Lower lobe of right lung (tissue), 2 donors: ENCODE results near the gene TTC39A. TPM values are rescaled to one million over a fixed set of nuclear protein-coding genes. Genes with fewer than 3 reads are reported as not detected.

ENCODE experiments used
- ATAC-seq, 2 donors: fragments of 200-7000 bp; cut with Tn5 transposase; one replicate each; pipeline ENCODE4 v1.9.1; 2020 to 2022; ENCODE audit warnings: mild to moderate bottlenecking in 2 of 2, moderate library complexity in 2 of 2
- DNase-seq: peaks from one replicate; pipeline ENCODE4 v3.0.0-alpha.2; 2020
- H3K27ac ChIP-seq: fragments of 200-600 bp; one replicate; pipeline ENCODE4 v1.8.0; 2022
- H3K27me3 ChIP-seq: fragments of 200-600 bp; one replicate; pipeline ENCODE4 v1.8.0; 2022; ENCODE audit warnings: low read depth
- H3K36me3 ChIP-seq: fragments of 200-600 bp; one replicate; pipeline ENCODE4 v1.8.0; 2022; ENCODE audit warnings: mild to moderate bottlenecking
- H3K4me1 ChIP-seq: fragments of 200-600 bp; one replicate; pipeline ENCODE4 v1.8.0; 2022
- H3K4me3 ChIP-seq: fragments of 200-600 bp; one replicate; pipeline ENCODE4 v1.8.0; 2022; ENCODE audit warnings: mild to moderate bottlenecking
- H3K9me3 ChIP-seq: fragments of 200-600 bp; one replicate; pipeline ENCODE4 v1.8.0; 2022
- intact Hi-C: fragments of 100-400 bp; cut with DNase I; formaldehyde crosslinking; loops from one replicate; pipeline ENCODE4 v1.11.0; 2022
- total RNA-seq: library from RNA; stranded (reverse); fragmentation: NEBNext Ultra II Directional; extraction: Animal tissue kit (Norgen Biotek cat#: 25700); gene quantifications from one replicate; pipeline ENCODE4 v1.2.1, GENCODE V29; 2021
- TF ChIP-seq, protein P1 (sequence below): fragments of 200-600 bp; IDR thresholded peaks from one replicate; pipeline ENCODE4 v1.8.0; 2022; ENCODE audit warnings: antibody characterized with exemption, mild to moderate bottlenecking
- donor health status: DM: no; HTN: yes; CAD: no; lungs with severe emphysema.

The TTC39A gene
- total RNA-seq, 1 donor from 2014 or later, result 34.9 TPM

GRCh38 chr1:51289676-51290488, 40.5 kb downstream of the TTC39A start:
- TF ChIP-seq, protein P1, sequence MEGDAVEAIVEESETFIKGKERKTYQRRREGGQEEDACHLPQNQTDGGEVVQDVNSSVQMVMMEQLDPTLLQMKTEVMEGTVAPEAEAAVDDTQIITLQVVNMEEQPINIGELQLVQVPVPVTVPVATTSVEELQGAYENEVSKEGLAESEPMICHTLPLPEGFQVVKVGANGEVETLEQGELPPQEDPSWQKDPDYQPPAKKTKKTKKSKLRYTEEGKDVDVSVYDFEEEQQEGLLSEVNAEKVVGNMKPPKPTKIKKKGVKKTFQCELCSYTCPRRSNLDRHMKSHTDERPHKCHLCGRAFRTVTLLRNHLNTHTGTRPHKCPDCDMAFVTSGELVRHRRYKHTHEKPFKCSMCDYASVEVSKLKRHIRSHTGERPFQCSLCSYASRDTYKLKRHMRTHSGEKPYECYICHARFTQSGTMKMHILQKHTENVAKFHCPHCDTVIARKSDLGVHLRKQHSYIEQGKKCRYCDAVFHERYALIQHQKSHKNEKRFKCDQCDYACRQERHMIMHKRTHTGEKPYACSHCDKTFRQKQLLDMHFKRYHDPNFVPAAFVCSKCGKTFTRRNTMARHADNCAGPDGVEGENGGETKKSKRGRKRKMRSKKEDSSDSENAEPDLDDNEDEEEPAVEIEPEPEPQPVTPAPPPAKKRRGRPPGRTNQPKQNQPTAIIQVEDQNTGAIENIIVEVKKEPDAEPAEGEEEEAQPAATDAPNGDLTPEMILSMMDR, result no peak
- no peaks in the 10 kb centered on the region for H3K9me3 ChIP-seq
- intact Hi-C loops, result no loop called here
- peaks cover 7% of the 10 kb centered on the region for H3K36me3 ChIP-seq
- H3K27me3 ChIP-seq, result no peaks in the 10 kb centered on the region
- H3K27ac ChIP-seq, result no peak overlapping the region
- ATAC-seq, result no peak
- DNase-seq, result no peak
- H3K4me3 ChIP-seq, result no peak overlapping the region
- peaks cover 5% of the 10 kb centered on the region for H3K4me1 ChIP-seq

- Histone ChIP-seq H3K9me3 (no peaks in the 10 kb centered on the region), H3K36me3 (peaks cover 7% of the 10 kb centered on the region), H3K27me3 (no peaks in the 10 kb centered on the region), H3K27ac (no peak overlapping the region), H3K4me3 (no peak overlapping the region), H3K4me1 (peaks cover 12% of the 10 kb centered on the region)
- DNase-seq (no peak), ATAC-seq (no peak)
- TF ChIP-seq, protein P1, result no peak
- intact Hi-C loops, result no loop called here
Measured at GRCh38 chr1:51288578-51288977, 41.8 kb downstream of the TTC39A start.

DNA sequence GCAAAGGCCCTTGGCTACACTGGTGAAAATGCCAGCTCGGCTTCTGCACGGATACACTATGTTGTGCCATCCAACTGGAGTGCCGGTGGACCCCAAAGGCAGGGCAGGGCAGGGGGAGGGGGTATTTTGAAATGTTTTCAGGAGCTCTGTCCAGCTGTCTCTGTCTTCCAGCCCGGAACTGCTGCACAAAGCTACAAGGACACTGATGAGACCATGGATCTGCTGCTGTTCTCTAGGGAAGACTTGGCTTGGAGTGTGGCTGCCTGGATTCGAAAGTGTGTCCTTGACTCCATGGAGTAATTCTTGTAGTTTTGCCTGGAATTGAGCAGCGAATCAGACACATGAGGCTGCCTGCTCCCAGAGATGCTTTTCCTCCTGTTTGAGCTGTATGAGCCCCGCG, 42.4 kb downstream of the TTC39A start:
- H3K4me1 ChIP-seq, result peaks cover 12% of the 10 kb centered on the region
- no peaks in the 10 kb centered on the region for H3K27me3 ChIP-seq
- ATAC-seq (no peak), DNase-seq (no peak)
- H3K4me3 ChIP-seq, result no peak overlapping the region
- TF ChIP-seq, protein P1, result no peak
- no peaks in the 10 kb centered on the region for H3K9me3 ChIP-seq
- peaks cover 7% of the 10 kb centered on the region for H3K36me3 ChIP-seq
- H3K27ac ChIP-seq, result no peak overlapping the region
- intact Hi-C loops, result no loop called here

- no peak overlapping the region for H3K27ac ChIP-seq
- no peak for ATAC-seq
- DNase-seq, result no peak
- peaks cover 12% of the 10 kb centered on the region for H3K4me1 ChIP-seq
- H3K4me3 ChIP-seq, result no peak overlapping the region
- H3K36me3 ChIP-seq, result peaks cover 7% of the 10 kb centered on the region
- intact Hi-C loops, result no loop called here
- TF ChIP-seq, protein P1, result no peak
- H3K27me3 ChIP-seq, result no peaks in the 10 kb centered on the region
- no peaks in the 10 kb centered on the region for H3K9me3 ChIP-seq
Measured at GRCh38 chr1:51285055-51285454, 45.3 kb downstream of the TTC39A start.

- Histone ChIP-seq H3K4me3 (no peak overlapping the region), H3K9me3 (no peaks in the 10 kb centered on the region), H3K4me1 (peaks cover 12% of the 10 kb centered on the region), H3K36me3 (peaks cover 7% of the 10 kb centered on the region), H3K27me3 (no peaks in the 10 kb centered on the region), H3K27ac (no peak overlapping the region)
- TF ChIP-seq, protein P1, result no peak
- ATAC-seq (peak; percentile 72 to 79), DNase-seq (no peak)
- intact Hi-C loops, result no loop called here
Measured at GRCh38 chr1:51284487-51284954, 45.8 kb downstream of the TTC39A start.
